GM19238 (cell line): ENCODE measurements around the gene STARD13.

Experiments
- DNase-seq: peaks from one replicate; pipeline ENCODE4 v3.0.0; 2011; ENCODE audit warnings: low spot score; ENCODE audit not compliant: insufficient read length

Gene STARD13

DNA sequence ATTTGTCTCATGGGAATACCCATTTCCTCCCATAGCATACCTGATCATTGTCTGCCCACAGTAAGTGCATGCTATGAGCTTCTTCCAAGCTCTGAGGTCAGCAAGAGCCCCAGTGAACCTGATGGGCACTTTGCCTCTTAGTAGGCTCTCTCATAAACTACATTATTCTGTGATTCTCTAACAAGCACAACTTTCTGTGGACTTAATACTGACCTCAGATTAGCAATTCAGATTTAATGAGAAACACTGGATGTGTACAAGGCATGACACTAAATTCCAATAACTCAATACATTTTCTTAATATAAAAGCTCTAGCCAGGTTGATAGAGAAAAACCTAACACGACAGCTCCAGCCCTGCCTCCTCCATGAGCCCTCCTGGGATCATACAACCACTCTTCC, 23.3 kb upstream of the STARD13 start:
- DNase-seq = no peak

DNA sequence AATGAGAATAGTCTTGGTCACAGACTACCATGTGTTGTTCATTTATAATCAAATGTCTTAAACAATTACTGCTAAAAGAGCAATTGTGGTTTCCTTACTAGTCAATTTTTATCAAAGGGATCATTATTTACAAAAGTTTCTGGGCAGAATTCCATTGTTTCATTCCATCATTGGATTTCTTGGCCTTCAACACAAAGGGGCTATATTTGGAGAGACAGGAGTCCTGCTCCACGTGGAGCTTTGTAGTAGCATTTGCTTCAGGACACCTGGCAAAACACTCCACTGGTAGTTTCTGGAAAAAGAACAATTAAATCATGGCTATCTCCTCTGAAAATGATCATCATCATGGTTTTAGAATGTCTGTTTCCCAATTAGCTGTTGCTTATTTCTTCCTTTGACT, 22.3 kb upstream of the STARD13 start:
- DNase-seq = no peak

DNA sequence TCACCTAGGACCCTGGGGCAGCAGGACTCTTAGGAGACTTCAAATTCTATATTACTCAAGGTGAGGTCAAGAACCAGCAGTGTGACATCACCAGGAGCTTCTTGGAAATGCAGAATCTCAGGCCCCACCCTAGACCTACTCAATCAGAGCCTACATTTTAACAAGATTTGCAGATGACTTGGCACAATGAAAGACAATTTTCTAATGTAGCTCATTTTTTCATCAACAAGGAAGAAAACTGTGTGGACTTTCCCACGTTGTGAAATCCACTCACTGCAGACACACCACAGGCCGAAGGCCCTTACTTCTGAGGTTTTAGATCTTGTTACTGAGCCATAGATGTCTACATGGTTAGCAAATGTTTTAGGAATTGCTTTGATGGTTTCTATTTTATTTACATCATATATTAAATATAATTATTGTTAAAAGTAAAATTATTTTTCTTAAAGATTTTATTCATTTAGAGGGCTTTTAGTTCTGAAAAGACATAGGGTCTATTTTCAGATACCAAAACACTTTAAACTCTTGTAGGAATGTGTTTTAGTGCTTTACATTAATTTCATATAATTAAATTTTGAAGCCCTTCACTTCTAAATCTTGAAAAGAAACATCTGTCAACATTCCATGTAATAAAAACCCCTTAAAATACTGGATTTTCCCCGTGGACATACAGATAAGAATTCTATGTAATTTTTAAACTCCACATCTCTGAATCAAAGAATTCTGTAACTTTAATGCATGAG, 18.5 kb upstream of the STARD13 start:
- DNase-seq = no peak

DNA sequence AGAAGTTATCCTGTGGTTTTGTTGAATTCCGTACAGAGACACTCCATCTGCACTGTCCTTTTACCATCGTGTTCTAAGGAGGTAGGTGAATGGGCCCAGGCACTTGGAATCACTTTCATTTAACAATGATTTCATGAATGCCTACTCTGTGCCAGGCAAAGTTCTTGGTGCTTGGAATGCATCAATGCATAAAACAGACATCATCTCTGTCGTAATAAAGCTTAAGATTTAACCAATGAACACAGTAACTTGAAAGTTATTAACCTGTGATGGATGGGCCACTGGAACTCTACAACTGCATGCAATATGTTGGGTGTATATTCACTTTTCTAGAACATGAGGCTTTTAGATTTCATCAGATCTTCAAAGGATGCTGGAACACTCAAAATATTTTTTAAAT, 14.1 kb upstream of the STARD13 start:
- no peak for DNase-seq

DNA sequence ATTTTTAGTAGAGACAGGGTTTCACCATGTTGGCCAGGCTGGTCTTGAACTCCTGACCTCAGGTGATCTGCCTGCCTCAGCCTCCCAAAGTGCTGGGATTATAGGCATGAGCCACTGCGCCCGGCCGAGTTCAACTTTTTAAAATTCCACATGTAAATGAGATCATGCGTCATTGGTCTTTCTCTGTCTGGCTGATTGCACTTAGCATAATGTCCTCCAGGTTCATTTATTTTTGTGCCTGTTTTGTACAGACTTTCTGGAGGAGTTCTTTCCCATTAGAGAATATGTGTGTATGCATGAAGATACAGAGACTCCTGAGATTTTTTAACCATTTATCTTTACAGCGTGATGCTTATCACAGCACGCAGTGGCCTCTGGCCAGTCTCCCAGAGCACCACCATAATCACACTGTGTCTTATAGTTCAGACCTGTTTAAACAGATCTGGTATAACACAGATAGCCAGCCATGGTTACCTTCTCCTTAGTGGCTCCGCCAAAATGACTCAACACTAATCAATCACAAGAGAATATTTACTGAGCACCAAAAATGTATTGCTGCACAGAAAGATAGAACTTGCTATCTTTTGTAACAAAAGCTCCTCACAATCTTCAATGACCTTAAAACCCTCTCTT, 11.4 kb upstream of the STARD13 start:
- no peak for DNase-seq

DNA sequence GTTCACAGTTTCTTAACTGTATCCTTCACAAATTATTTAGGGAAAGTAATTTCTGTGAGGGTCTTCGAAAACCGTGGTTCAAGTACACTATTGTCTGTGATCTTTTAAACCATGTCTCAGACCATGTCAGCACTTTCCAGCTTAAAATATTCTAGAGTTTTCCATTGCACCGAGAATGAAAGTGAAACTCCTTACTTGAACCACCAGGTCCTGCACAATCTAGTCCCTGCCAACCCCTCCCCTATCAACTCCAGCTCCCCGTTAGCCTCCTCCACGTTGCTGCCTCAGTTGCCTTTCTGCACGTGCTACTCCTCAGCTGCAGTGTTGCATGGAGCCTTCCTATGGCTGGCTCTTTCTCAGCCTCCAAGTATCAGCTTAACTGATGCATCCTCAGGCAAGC, 7.2 kb upstream of the STARD13 start:
- no peak for DNase-seq

DNA sequence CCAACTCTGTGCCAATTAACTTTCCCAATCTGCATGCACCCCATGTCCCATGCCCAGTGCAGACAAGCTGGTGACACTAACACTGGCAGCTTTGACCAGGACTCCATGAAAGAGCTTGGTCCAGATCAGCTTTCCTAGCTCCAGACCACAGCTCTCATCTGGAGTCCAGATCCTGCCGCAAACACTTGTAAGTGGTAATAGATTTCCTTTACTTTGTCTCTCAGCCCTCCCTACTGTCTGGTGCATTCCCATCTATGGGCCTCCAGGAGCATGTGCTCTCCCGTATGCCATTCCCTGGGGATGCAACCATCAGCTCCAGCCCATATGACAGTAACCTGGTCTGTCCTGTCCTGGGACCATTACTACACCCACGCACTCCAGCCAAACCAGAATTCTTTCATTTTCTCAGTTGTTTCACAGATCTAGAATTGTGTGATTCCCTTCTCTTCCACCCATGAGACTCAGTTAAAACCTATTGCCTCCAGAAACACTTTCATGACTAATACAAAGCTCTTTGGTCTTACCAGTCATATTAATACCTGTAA, 4.9 kb upstream of the STARD13 start:
- no peak for DNase-seq

DNA sequence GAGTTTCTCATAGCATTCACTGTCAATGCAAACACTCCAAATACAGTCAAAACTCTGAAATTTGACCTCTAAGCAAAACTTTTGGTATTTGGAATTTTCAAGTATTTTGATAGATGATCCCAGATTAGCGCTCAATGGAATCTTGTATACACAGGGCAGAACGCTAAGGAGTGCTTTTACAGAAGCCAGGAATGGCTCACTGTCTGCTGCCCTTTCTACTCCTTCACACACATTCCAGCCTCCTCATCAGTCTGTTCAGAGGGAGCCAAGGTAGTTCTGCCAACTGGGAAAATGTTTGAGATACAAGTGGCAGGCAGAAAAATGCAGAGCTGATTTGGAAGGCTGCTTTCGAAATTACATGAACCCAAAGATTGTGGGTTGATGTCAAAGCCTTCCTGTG, 4.4 kb upstream of the STARD13 start:
- DNase-seq = no peak

DNA sequence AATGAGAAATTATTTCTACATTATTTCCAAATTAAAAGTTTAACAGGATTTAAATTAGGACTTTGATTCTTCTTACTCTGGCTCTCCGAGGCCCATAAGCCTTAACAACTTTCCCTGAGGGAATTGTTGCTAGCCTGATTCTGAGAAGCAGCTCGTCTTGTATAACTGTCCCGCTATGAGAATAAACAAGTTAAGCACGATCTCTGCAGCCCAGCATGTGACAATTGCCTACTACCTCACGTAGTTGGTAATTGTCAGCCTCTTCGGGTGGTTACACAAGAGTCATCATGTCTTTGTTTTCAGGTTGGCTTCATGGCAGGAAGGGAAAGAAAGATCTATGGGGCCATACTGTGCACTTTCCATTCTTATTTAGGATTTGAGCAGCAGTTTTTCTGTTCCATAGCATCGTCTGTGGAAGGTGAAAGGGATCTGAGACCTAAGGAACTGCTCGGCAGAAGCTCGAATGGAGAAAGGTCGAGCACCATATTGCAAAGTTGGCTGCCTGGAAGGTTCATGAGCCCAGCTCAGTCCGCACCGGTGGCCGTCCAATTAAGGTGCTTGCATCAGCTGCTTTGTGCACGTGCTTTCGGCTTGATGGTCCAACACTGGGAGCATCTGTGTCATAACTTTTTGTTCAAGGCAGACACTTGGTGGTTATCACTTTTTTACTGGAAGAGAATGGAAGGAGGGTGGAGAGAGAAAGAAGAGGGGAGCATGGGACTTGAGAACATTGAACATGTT, 1.8 kb upstream of the STARD13 start:
- no peak for DNase-seq

DNA sequence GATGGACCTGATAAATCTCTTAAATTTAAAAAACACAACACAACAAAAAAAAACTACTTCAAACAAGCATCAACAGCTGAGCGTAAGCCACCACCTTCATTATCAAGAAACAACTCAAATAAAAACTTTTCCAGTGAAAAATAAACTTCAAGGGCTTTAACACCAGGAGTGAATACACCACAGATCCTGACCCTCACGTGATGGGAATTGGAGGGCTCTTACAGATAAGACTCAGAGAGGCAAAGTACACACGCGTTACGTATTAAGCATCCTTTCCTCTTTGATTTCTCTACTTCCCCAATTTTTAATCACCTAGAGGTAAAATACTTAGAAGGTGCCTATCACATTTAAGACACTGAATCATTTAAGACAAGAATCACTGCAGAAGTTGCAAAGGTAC, 573 bp upstream of the STARD13 start:
- DNase-seq = no peak

DNA sequence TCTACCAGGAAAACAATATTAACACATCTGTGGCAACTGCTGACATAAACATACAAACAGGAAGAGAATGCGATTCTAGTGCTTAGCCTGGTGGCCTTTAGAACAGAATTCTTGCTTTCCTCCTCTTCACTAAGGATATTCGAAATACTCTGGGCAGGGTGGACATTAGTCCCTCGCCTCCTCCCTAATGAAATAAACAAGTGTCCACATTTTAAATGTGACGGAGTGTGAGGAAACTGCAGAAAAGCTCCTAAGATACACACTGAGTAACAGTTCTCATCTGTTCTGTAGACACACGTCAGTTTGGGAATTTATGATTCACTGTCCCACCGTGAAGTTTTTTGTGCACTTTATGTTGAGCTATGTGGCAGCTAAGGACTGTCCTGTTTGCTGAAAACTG, 639 bp downstream of the STARD13 start:
- no peak for DNase-seq

DNA sequence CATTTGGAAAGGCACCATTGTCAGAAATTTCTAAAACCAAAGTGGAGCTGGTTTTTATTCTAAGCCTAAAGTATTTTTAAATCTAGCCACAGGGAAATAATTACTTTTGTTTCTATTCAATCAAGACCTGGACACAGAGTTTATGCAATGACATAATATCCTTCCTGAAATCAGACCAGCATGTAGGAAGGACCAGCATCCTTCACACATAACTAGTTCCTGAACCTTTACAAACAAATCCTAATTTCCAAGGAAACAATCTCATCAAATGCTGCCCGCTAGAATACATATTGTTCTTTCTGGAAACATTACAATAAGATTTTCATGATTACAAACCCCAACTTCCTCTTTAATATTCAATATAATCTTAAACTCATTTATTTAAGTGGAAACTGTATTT, 1.5 kb downstream of the STARD13 start:
- DNase-seq = no peak

DNA sequence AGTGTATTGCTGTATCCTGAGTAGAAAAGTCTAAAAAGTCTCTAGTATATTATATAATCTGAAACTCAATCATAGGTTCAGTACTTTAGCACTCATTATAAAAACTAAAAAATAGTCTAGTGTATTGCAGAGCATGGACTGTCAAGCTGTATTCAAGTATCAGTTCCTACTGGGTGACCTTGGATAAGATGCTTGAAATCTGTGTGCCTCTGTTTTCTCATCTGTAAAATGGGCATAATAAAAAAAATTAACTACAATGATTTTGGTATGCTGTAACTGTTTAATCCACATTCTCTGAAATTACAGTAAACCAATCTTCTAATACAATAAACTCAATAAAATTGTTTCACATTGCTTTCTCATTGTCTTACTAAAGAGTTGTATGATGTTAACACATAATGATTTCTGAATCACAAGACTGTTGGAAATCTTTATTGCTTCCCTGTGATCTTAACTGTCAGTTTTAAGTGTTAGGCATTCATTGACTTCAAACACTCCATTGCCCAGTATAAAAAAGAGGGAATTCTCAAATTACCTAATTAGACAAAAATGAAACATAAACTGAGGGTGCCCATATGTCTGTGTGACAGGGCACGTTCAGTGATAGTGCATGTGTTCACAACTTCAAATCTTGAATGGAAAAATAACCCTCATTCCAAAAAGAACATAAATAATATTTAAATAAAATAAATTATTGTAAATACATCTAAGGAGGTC, 2.2 kb downstream of the STARD13 start:
- no peak for DNase-seq

DNA sequence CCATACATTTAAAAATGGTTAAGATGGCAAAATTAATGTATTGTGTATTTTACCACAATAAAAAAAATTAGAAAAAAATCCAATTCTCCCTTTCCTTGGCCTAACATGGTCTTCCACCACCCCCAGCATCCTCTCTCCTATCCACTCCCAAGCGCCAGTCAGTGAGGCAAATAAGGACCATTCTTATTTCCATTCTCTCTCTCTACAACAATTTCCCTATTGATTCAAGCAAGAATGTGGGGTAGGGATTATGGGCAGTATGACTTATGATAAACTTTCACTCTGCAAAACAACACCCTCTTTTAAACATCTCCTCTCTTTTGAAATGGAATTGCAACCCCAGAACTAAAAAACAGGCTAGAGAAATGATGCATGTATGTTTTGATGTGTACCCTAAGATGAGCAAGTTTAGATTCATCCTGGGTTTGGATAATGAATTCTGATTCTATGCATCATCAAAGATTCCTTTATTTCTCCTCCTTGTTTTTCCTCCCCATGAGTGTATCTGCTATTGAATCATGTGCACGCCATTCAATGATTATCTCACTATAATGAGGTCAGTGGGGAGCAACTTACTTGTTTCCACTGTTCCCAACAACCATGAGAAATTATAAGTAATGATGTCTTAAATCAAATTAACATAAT, 3.5 kb downstream of the STARD13 start:
- no peak for DNase-seq

DNA sequence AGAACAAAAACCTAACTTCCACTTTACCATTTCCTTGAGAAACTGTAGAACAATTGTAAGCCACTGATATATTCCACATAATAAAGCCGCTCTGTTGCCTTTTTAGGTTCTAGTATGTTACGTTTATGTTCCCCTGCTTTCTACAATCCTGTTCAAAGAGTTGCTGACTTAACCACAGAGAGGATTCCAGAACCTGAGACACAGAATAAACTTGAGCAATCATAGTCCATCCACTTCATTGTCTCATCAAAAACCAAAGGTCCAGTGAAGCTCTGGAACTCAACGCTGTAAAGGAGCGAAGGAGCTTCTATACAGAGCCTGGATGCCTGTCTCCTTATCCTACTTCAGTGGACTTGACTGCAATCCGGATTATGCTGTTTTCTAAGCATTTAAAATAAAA, 4.6 kb downstream of the STARD13 start:
- DNase-seq = no peak

DNA sequence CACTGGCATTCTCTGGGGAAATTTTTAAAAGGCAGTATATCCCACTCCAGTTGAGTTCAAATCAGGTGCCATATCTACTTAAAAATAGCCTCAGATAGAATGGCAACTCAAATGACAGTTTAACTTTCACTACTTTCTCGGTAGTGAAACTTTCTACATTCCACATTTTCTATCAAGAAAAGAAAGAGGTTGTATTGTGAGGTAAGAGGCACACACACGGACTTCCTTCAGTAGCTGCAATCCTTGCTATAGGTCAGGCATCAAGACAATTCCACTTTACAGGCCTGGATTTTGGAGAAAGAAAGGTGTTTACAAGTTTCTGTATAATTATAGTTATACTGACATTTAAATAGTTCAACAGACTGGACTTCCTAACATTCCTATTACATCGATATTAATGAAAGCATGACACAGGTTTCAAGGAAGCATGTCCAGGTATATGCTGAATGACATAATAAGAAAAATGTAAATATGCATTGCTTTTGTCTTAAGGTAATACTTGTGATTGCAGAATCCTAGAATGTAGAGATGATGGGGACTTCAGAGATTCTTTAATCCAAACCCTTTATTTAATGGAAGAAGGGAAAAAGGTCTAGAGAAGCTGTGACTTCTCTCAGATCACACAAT, 5.2 kb downstream of the STARD13 start:
- DNase-seq = no peak

DNA sequence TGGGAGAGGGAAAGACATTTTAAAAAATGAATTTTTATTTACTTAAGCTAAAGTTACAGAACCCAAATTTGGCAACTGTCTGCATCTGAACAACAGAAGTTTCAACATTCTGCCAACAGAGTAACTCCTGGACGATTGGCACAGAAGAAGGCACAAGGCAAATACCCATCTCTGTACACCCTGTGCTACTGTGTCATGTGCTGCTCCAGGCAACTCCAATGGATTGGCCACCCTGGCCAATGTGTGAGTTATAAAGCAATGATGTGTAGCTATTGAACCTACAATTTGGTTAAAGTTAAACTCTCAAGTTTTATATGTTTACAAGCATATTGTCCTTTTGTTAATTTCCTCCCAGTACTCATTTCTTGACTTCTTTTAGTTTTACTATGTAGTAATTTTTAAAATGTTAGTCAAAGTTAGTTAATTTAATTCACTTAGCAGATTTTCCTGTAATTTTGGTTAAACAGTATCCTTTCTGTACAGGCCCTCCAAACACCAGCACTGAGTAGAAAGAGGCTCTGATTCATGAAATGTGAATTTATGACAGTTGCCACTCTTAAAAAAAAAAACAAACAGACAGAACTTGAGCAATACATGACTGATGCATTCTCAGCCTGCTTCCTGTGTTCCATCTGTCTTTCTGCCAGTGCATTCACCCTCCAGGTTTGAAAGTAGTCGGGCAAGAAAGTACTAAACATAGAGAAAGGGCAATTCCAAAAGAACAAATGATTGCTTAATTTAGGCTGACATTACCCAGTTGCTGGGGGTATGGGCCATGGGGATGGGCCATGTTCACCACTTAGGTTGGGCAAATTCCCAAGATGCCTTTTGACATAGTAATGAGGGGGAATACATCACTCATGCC, 5.9 kb downstream of the STARD13 start:
- no peak for DNase-seq

DNA sequence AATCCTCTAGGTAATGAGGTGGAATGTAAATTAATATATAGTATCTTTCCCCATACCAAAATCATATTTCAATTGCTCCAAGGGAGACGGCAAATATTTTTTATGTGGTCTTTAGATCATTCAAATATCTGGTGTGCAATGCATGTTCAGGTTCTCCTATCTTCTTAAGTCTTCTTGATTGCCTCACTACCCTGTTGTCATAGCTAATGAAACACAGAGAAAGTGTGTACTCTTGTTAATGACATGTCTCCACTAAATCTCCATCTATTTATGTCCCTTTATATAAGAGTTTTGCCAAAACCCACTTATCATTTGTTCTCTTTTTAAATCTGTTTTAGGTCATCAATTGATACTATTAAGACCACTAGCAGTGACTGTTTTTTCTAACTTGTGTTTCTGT, 6.6 kb downstream of the STARD13 start:
- no peak for DNase-seq

DNA sequence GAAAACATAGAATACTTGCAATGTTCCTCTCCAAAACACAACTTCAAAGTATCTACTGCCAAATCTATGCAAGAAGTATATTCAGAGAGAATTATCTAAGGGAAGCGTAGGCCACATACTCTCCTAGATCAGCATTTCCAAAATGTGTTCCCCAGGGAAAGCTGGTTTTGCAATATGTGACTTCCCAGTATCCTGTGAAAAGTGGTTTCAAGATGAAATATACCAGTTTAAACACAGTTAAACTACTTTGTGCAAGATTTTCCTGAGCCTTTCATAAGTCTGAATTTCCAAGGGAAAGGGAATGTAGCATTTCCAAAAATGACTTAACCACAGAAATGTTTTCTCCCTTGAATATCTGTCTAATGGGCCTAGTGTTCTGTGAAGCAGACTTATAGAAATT, 7.6 kb downstream of the STARD13 start:
- no peak for DNase-seq
